K562 (cell line): ENCODE measurements around the gene CAMSAP3. TPM values are rescaled to one million over a fixed set of nuclear protein-coding genes. Genes with fewer than 3 reads are reported as not detected.

Experiments
- CHAMP1 ChIP-seq: fragments of 450-650 bp; IDR thresholded peaks from 2 replicates; pipeline ENCODE4 v1.6.1; 2016; ENCODE audit warnings: mild to moderate bottlenecking
- IFI16 ChIP-seq: fragments of 250-450 bp; sonication (Bioruptor Pico); IDR thresholded peaks from 2 replicates; pipeline ENCODE4 v2.1.2; 2022; ENCODE audit warnings: mild to moderate bottlenecking, inconsistent platforms
- KAT8 ChIP-seq: fragments of 450-650 bp; IDR thresholded peaks from 2 replicates; pipeline ENCODE4 v1.6.1; 2016; ENCODE audit warnings: low read depth, mild to moderate bottlenecking
- NFIC ChIP-seq: fragments of 450-650 bp; IDR thresholded peaks from 2 replicates; pipeline ENCODE4 v1.6.1; 2017; ENCODE audit warnings: mild to moderate bottlenecking, inconsistent platforms
- PCBP1 ChIP-seq: fragments of 200-400 bp; formaldehyde crosslinking; IDR thresholded peaks from 2 replicates; pipeline ENCODE4 v1.6.1; 2018; ENCODE audit warnings: mild to moderate bottlenecking, low read depth, low read length; ENCODE audit not compliant: poor library complexity, severe bottlenecking
- PYGO2 ChIP-seq: fragments of 450-650 bp; IDR thresholded peaks from 2 replicates; pipeline ENCODE4 v1.6.1; 2016; ENCODE audit warnings: mild to moderate bottlenecking, missing genetic modification characterization, moderate library complexity, missing compliant biosample characterization
- RREB1 ChIP-seq: fragments of 250-450 bp; sonication (Bioruptor Pico); IDR thresholded peaks from 2 replicates; pipeline ENCODE4 v1.4.0; 2020
- SIRT6 ChIP-seq: IDR thresholded peaks from one replicate; pipeline ENCODE4 v1.6.1; 2012; ENCODE audit warnings: low read depth, mild to moderate bottlenecking, control low read depth, inconsistent platforms, low read length, moderate library complexity
- THAP12 ChIP-seq: fragments of 250-450 bp; sonication (Bioruptor Pico); IDR thresholded peaks from 2 replicates; pipeline ENCODE4 v1.9.0; 2021; ENCODE audit warnings: mild to moderate bottlenecking, inconsistent platforms
- THRAP3 ChIP-seq: fragments of 450-650 bp; IDR thresholded peaks from 2 replicates; pipeline ENCODE4 v1.6.1; 2016; ENCODE audit warnings: mild to moderate bottlenecking, inconsistent platforms, borderline replicate concordance
- TRIM25 ChIP-seq: fragments of 450-650 bp; IDR thresholded peaks from 2 replicates; pipeline ENCODE4 v1.7.0; 2016; ENCODE audit warnings: borderline replicate concordance
- ZNF224 ChIP-seq: sonication (generic); formaldehyde crosslinking; IDR thresholded peaks from 2 replicates; pipeline ENCODE4 v1.8.0; 2022; ENCODE audit warnings: mild to moderate bottlenecking, missing genetic modification reagents
- ZNF23 ChIP-seq: fragments of 250-450 bp; sonication (Bioruptor Pico); IDR thresholded peaks from 2 replicates; pipeline ENCODE4 v1.4.0; 2020; ENCODE audit warnings: mild to moderate bottlenecking
- ZNF561 ChIP-seq: fragments of 450-650 bp; formaldehyde crosslinking; conservative IDR thresholded peaks from 2 replicates; pipeline ENCODE4 v1.4.0; 2020; ENCODE audit warnings: mild to moderate bottlenecking, moderate library complexity
- polyA plus RNA-seq, 8 experiments: library from polyadenylated mRNA; depleted of rRNA in 4 of 8; stranded (reverse) in 5 of 8; unstranded in 3 of 8; fragments of >200 nt; fragmentation: Nextera tagmentation in 2 of 8; fragmentation: Illumina TruSeq in 1 of 8; extraction: Ambion mirVana in 2 of 8; extraction: Trizol in 1 of 8; gene quantifications; 2 replicates each; pipeline versions ENCODE4 v1.2.1 to v1.2.3, GENCODE V29; 2011 to 2014; ENCODE audit warnings: inconsistent platforms in 1 of 8, missing spikeins in 1 of 8
- total RNA-seq, 7 experiments: library from RNA; depleted of rRNA in 6 of 7; stranded (reverse); fragments of >200 nt in 6 of 7; fragmentation: Illumina TruSeq in 2 of 7; extraction: Trizol in 2 of 7; gene quantifications; 2 replicates each; pipeline versions ENCODE4 v1.2.1 to v1.2.3, GENCODE V29; 2011 to 2021; ENCODE audit warnings: low replicate concordance in 1 of 7
- TF ChIP-seq, protein P1 (sequence below): sonication (generic); formaldehyde crosslinking; IDR thresholded peaks from 2 replicates; pipeline ENCODE4 v1.8.0; 2022; ENCODE audit warnings: mild to moderate bottlenecking, missing genetic modification reagents

Gene CAMSAP3
- total and polyA plus RNA-seq, 9 of the 15 experiments (the other 6 are each of a cell fraction or from before 2014, with no cell fraction given): 0.01 to 0.89 (median 0.22) TPM; not detected in 1

- TF ChIP-seq THAP12 (CRISPR knock-in tag) (no peak), ZNF561 (CRISPR knock-in tag) (no peak), SIRT6 (no peak), RREB1 (CRISPR knock-in tag) (no peak), IFI16 (no peak), ZNF224 (CRISPR knock-in tag) (no peak), ZNF23 (CRISPR knock-in tag) (no peak), CHAMP1 (no peak), PYGO2 (no peak), KAT8 (no peak), THRAP3 (no peak), PCBP1 (no peak), NFIC (no peak), TRIM25 (no peak)
- TF ChIP-seq, protein P1, sequence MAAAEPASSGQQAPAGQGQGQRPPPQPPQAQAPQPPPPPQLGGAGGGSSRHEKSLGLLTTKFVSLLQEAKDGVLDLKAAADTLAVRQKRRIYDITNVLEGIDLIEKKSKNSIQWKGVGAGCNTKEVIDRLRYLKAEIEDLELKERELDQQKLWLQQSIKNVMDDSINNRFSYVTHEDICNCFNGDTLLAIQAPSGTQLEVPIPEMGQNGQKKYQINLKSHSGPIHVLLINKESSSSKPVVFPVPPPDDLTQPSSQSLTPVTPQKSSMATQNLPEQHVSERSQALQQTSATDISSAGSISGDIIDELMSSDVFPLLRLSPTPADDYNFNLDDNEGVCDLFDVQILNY (CRISPR knock-in tag): no peak; the same call in 1 of the 2 replicates
Observed at GRCh38 chr19:7652061-7652641, 56.5 kb downstream of the CAMSAP3 start (continued).
